ENCODE results near the gene DRAM1. TPM values are rescaled to one million over a fixed set of nuclear protein-coding genes. Genes with fewer than 3 reads are reported as not detected.

DRAM1 gene
- 28.6 TPM for polyA plus RNA-seq (2013, experiment 1 of 2)
- 23.0 TPM for polyA plus RNA-seq (2013, experiment 2 of 2)

- peak within 1 kb of the TSS; percentile 72 for H3K27ac ChIP-seq (ENCODE audit: low read depth, low read length, severe bottlenecking)
- 6 to 8% methylated on average over 74 to 94 of the region's 105 CpGs for WGBS, 2 experiments (ENCODE audit: insufficient coverage in 2 of 2)
- H3K4me1 ChIP-seq (ENCODE audit: control insufficient read depth, insufficient read depth, low read length, poor library complexity, severe bottlenecking), result peaks cover 20% of the 10 kb centered on the region
- peak within 1 kb of the TSS; percentile 64 for H3K4me3 ChIP-seq (ENCODE audit: extremely low read depth, insufficient read depth, low read length, poor library complexity, severe bottlenecking)
- H3K36me3 ChIP-seq (ENCODE audit: control insufficient read depth, insufficient read depth, low read length), result peaks cover 14% of the 10 kb centered on the region
- H3K9me3 ChIP-seq (ENCODE audit: control insufficient read depth, low read length), result no peaks in the 10 kb centered on the region
Observed at GRCh38 chr12:101876861-101877805, at the start of gene DRAM1. Gene DRAM1, plus strand, starts transcription at chr12:101877580. Its CDS starts 210 bp downstream, at chr12:101877790.

- H3K9me3 ChIP-seq (ENCODE audit: control insufficient read depth, low read length), result no peaks in the 10 kb centered on the region
- no peak overlapping the region for H3K27ac ChIP-seq (ENCODE audit: low read depth, low read length, severe bottlenecking)
- WGBS, 2 experiments (ENCODE audit: insufficient coverage in 2 of 2), result 86 to 88% methylated on average over 6 of the region's 6 CpGs
- no peak overlapping the region for H3K4me3 ChIP-seq (ENCODE audit: extremely low read depth, insufficient read depth, low read length, poor library complexity, severe bottlenecking)
- no peaks in the 10 kb centered on the region for H3K36me3 ChIP-seq (ENCODE audit: control insufficient read depth, insufficient read depth, low read length)
- H3K4me1 ChIP-seq (ENCODE audit: control insufficient read depth, insufficient read depth, low read length, poor library complexity, severe bottlenecking), result no peaks in the 10 kb centered on the region
Observed at GRCh38 chr12:101828463-101829196, 48.8 kb upstream of the DRAM1 start.

GRCh38 chr12:101829639-101830366 is 47.6 kb upstream of the DRAM1 start:
- peak overlapping the region; percentile 74 for H3K4me3 ChIP-seq (ENCODE audit: extremely low read depth, insufficient read depth, low read length, poor library complexity, severe bottlenecking)
- 19 to 21% methylated on average over 7 to 10 of the region's 11 CpGs for WGBS, 2 experiments (ENCODE audit: insufficient coverage in 2 of 2)
- H3K27ac ChIP-seq (ENCODE audit: low read depth, low read length, severe bottlenecking), result no peak overlapping the region
- H3K36me3 ChIP-seq (ENCODE audit: control insufficient read depth, insufficient read depth, low read length), result no peaks in the 10 kb centered on the region
- H3K4me1 ChIP-seq (ENCODE audit: control insufficient read depth, insufficient read depth, low read length, poor library complexity, severe bottlenecking), result no peaks in the 10 kb centered on the region
- H3K9me3 ChIP-seq (ENCODE audit: control insufficient read depth, low read length), result no peaks in the 10 kb centered on the region

GRCh38 chr12:101830367-101831325 is 46.7 kb upstream of the DRAM1 start, which contains the start of gene GNPTAB:
Gene GNPTAB, minus strand, starts transcription at chr12:101830959. Its CDS starts 284 bp downstream, at chr12:101830675.
- Histone ChIP-seq H3K27ac (ENCODE audit: low read depth, low read length, severe bottlenecking) (no peak within 1 kb of the TSS), H3K4me3 (ENCODE audit: extremely low read depth, insufficient read depth, low read length, poor library complexity, severe bottlenecking) (peak within 1 kb of the TSS; percentile 74), H3K4me1 (ENCODE audit: control insufficient read depth, insufficient read depth, low read length, poor library complexity, severe bottlenecking) (no peaks in the 10 kb centered on the region), H3K36me3 (ENCODE audit: control insufficient read depth, insufficient read depth, low read length) (no peaks in the 10 kb centered on the region), H3K9me3 (ENCODE audit: control insufficient read depth, low read length) (no peaks in the 10 kb centered on the region)
- 1 to 2% methylated on average over 66 to 67 of the region's 96 CpGs for WGBS, 2 experiments (ENCODE audit: insufficient coverage in 2 of 2)

GRCh38 chr12:101832030-101832429 is 45.4 kb upstream of the DRAM1 start:
- Histone ChIP-seq H3K4me3 (ENCODE audit: extremely low read depth, insufficient read depth, low read length, poor library complexity, severe bottlenecking) (no peak overlapping the region), H3K27ac (ENCODE audit: low read depth, low read length, severe bottlenecking) (no peak overlapping the region), H3K36me3 (ENCODE audit: control insufficient read depth, insufficient read depth, low read length) (no peaks in the 10 kb centered on the region), H3K4me1 (ENCODE audit: control insufficient read depth, insufficient read depth, low read length, poor library complexity, severe bottlenecking) (no peaks in the 10 kb centered on the region), H3K9me3 (ENCODE audit: control insufficient read depth, low read length) (no peaks in the 10 kb centered on the region)
- 83 to 100% methylated on average over 1 of the region's 1 CpG for WGBS, 2 experiments (ENCODE audit: insufficient coverage in 2 of 2)

- H3K27ac ChIP-seq (ENCODE audit: low read depth, low read length, severe bottlenecking), result no peak overlapping the region
- H3K4me3 ChIP-seq (ENCODE audit: extremely low read depth, insufficient read depth, low read length, poor library complexity, severe bottlenecking), result no peak overlapping the region
- H3K36me3 ChIP-seq (ENCODE audit: control insufficient read depth, insufficient read depth, low read length), result no peaks in the 10 kb centered on the region
- no peaks in the 10 kb centered on the region for H3K4me1 ChIP-seq (ENCODE audit: control insufficient read depth, insufficient read depth, low read length, poor library complexity, severe bottlenecking)
- H3K9me3 ChIP-seq (ENCODE audit: control insufficient read depth, low read length), result no peaks in the 10 kb centered on the region
- WGBS, 2 experiments (ENCODE audit: insufficient coverage in 2 of 2), result 100% methylated on average over 1 of the region's 3 CpGs
Observed at GRCh38 chr12:101838628-101839323, 38.6 kb upstream of the DRAM1 start.

- WGBS, 2 experiments (ENCODE audit: insufficient coverage in 2 of 2), result 86 to 96% methylated on average over 2 of the region's 6 CpGs
- Histone ChIP-seq H3K27ac (ENCODE audit: low read depth, low read length, severe bottlenecking) (no peak overlapping the region), H3K36me3 (ENCODE audit: control insufficient read depth, insufficient read depth, low read length) (no peaks in the 10 kb centered on the region)
Observed at GRCh38 chr12:101839324-101840283, 37.8 kb upstream of the DRAM1 start.

GRCh38 chr12:101841069-101841468 is 36.3 kb upstream of the DRAM1 start:
- WGBS, 2 experiments (ENCODE audit: insufficient coverage in 2 of 2), result 93% methylated on average over 2 of the region's 4 CpGs; no CpG with 5 or more reads in 1 of the 2 experiments
- Histone ChIP-seq H3K4me3 (ENCODE audit: extremely low read depth, insufficient read depth, low read length, poor library complexity, severe bottlenecking) (no peak overlapping the region), H3K4me1 (ENCODE audit: control insufficient read depth, insufficient read depth, low read length, poor library complexity, severe bottlenecking) (no peaks in the 10 kb centered on the region), H3K27ac (ENCODE audit: low read depth, low read length, severe bottlenecking) (no peak overlapping the region), H3K9me3 (ENCODE audit: control insufficient read depth, low read length) (no peaks in the 10 kb centered on the region), H3K36me3 (ENCODE audit: control insufficient read depth, insufficient read depth, low read length) (no peaks in the 10 kb centered on the region)

More at GRCh38 chr12:101839324-101840283, 37.8 kb upstream of the DRAM1 start:
- Histone ChIP-seq H3K9me3 (ENCODE audit: control insufficient read depth, low read length) (no peaks in the 10 kb centered on the region), H3K4me3 (ENCODE audit: extremely low read depth, insufficient read depth, low read length, poor library complexity, severe bottlenecking) (no peak overlapping the region), H3K4me1 (ENCODE audit: control insufficient read depth, insufficient read depth, low read length, poor library complexity, severe bottlenecking) (no peaks in the 10 kb centered on the region)
